HG02610 (cell line): ENCODE measurements around the gene UGT1A8.
"Not testable (repeated sequence)": the region's sequence is repeated elsewhere in the genome, so short reads cannot be mapped to it uniquely, and the experiment has no call there.

Experiments used
- ATAC-seq: cut with Tn5 transposase; IDR thresholded peaks from one replicate; pipeline ENCODE4 v1.9.1; 2021; ENCODE audit warnings: mild to moderate bottlenecking, moderate library complexity; ENCODE audit not compliant: unreplicated experiment

The UGT1A8 gene

GRCh38 chr2:233638836-233639235 is 21.4 kb downstream of the UGT1A8 start:
- no peak for ATAC-seq

- no peak for ATAC-seq
Observed at GRCh38 chr2:233639860-233640259, 22.4 kb downstream of the UGT1A8 start.

DNA sequence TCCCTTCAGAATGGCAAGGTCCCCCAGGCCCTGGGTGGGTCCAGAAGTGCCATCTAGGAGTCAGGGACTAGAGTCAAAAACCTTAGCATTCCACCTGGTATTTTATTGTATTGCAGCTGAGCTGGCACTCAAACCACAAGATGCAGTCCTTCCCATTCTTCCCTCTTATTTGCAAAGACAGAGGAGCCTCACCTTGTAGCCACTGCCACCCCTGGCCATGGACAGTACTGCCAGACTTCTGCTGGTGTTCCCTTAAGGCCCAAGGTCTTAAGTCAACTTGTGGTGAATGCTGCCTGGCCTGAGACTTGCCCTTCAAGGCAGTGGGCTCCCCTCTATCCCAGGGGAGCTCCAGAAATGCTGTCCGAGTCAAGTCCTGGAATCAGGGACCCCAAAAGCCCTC is 25.7 kb downstream of the UGT1A8 start:
- no peak for ATAC-seq

DNA sequence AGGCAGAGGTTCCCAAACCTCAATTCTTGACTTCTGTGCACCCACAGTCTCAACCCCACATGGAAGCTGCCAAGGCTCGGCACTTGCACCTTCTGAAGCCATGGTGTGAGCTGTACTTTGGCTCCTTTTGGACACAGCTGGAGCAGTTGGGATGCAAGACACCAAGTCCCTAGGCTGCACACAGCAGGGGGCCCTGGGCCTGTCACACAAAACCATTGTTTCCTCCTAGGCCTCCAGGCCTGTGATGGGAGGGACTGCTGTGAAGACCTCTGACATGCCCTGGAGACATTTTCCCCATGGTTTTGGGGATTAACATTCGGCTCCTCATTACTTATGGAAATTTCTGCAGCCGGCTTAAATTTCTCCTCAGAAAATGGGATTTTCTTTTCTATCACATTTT is 28.6 kb downstream of the UGT1A8 start:
- ATAC-seq: not testable (repeated sequence)

- no peak for ATAC-seq
Observed at GRCh38 chr2:233650981-233651380, 33.5 kb downstream of the UGT1A8 start.

- ATAC-seq: no peak
Observed at GRCh38 chr2:233651430-233651829, 34.0 kb downstream of the UGT1A8 start.

DNA sequence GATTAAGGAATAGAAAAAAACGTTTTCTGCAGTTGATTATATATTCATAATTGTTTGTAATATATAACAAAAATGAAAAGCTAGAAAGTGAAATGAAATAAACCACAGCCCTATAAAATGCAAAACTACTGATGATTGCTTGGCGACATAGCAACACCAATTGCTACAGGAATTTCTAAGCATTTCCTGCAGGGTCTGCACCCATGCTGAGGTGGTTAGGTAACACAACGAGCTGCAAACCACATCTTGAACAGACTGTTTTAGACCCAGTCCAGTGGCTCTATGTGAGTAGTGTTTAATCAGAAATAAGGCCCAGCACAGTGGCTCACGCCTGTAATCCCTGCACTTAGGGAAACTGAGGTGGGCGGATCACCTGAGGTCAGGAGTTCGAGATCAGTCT is 37.1 kb downstream of the UGT1A8 start:
- no peak for ATAC-seq

GRCh38 chr2:233655043-233655442 is 37.6 kb downstream of the UGT1A8 start:
- no peak for ATAC-seq

DNA sequence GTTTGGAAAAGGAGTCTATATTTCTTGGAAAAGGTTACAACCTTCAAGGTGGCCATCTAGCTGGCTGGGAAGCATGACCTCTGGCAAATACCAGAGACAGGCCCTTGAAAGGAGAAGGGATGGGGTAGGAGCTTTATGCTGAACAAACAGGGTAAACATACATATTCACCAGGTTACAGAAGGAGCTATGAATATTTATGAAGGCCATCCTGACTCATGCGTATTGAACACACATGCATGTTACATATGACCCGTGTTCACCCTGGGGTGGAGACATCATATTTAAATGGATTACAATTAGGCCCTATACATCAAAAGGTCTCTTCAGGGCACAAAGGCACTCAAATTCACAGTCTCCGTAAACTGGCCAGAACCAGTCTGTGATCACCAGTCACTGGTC is 38.5 kb downstream of the UGT1A8 start:
- ATAC-seq: not testable (repeated sequence)

GRCh38 chr2:233656443-233656842 is 39.0 kb downstream of the UGT1A8 start:
- no peak for ATAC-seq

DNA sequence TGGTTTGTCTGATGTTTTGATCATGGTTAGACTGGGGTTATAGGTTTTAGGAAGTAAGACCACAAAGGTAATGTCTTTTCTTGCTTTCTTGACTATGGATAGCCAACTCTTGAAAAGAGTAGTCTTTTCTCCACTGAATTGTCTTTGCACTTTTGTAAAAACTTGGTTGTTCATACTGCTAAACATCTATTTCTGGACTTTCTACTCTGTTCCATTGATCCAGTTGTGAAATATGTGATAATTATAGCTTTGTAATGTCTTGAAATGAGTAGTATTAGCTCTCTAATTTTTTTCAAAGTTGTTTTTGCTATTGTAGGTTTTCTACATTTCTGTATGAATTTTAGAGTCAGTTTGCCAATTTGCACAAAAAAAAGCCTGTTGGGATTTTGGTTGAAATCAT is 41.2 kb downstream of the UGT1A8 start:
- no peak for ATAC-seq

DNA sequence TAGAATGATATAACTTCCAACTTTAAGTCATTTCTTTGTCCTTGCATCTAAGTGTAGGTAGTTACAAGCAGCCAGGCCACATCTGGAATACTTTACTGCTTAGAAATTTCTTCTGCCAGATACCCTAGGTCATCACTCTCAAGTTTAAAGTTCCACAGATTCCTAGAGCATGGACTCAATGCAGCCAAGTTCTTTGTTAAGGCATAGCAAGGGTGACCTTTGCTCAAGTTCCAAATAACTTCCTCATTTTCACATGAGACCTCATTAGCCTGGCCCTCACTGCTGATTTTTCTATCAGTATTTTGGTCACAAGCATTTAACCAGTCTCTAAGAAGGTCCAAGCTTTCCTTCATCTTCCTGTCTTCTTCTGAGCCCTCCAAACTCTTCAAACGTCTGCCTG is 46.5 kb downstream of the UGT1A8 start:
- ATAC-seq: no peak

DNA sequence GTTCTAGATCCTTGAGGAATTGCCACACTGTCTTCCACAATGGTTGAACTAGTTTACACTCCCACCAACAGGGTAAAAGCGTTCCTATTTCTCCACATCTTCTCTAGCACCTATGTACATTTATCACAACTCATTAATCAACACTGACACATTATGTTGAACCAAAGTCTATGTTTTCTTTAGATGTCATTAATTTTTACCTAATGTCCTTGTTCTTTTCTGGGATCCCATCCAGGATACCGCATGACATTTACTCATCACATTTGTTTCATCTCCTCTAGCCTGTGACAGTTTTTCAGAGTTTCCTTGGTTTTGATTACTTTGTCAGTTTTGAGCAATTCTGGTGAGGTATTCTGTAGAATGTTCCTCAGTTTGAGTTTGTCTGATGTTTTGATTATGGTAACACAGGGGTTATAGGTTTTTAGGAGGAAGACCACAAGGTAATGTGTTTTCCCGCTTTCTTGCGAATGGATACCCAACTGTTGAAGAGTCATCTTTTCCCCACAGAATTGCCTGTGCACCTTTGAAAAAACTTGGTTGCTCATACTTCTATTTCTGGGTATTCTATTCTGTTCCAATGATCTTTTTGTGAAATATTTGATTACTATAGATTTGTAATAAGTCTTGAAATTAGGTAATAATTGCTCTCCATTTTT is 51.3 kb downstream of the UGT1A8 start:
- ATAC-seq: no peak

- no peak for ATAC-seq
Observed at GRCh38 chr2:233671290-233672161, 54.1 kb downstream of the UGT1A8 start, which contains the start of gene UGT1A9. Gene UGT1A9, plus strand, starts transcription at chr2:233671898. Its CDS starts 37 bp downstream, at chr2:233671935.

- ATAC-seq: no peak
Observed at GRCh38 chr2:233672886-233673285, 55.5 kb downstream of the UGT1A8 start.

GRCh38 chr2:233673896-233674295 is 56.5 kb downstream of the UGT1A8 start:
- no peak for ATAC-seq

DNA sequence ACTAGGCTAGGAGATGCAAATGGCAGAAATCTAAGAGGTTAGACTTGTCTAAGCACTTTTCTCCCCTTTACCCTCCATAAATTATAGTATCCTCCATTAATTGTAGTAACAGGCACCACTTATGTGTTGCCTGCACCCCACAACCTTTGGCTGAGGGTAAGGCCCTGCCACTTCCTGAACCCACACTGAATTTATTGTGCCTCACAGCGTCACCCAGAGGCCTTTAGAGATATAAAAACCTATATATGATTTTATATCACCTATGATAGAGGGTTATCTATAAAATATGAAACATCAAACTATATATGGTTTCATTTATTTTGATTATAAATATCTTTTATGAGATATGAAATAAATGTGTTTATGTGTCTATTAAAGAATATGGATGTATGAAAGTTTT is 56.9 kb downstream of the UGT1A8 start:
- ATAC-seq: no peak

DNA sequence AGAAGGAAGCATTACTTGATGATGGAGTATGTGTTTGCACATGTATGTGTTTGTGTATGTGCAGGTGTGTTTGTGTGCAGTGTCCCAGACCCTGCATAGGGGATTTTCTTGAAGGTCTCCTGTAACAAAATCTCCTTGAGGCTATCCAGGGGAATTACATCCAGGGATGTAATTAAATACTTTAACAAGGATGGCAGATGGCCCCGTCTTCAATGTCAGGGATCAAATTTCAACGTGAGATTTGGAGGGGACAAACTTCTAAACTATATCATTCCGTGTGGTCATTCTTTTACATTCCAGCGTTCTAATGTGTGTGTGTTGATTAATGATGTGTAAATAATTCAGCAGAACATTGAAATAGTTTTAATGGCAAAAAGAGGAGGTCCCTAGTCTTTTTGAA is 57.6 kb downstream of the UGT1A8 start:
- ATAC-seq: no peak

- ATAC-seq: no peak
Observed at GRCh38 chr2:233676046-233676445, 58.6 kb downstream of the UGT1A8 start.

GRCh38 chr2:233679196-233679595 is 61.8 kb downstream of the UGT1A8 start:
- no peak for ATAC-seq

DNA sequence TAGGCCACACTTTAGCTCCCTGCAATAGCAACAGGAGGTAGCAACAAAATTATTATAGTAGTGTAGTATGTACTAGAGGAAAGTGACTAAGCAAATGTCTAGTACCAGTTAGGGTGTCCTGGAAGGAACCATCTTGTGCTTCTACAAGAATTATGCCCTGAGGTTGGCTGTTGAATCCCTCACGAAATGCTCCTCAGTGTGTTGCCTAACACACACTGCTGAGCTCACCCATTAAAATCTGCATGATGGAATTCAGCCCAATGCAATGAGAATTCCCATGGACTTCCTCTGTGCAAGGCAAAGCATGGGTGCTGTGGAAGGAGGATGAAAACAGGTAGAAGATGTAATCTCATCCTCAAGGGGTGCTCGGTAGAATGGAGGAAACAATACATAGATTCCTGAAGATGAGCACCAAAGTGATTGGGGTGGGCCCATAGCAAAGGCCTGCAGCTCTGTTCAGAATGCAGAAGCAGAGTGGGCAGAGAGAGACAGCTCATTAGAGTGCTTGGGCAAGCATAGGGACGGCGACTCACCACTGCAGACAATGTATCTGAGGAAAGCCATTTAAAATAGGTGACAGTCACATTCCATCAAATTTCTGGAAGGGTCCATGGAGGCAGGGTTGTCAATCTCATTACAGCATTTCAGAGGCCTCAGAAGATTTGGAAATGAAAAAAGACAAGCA is 63.1 kb downstream of the UGT1A8 start:
- no peak for ATAC-seq
